ENCODE results near the gene ZNF879. TPM values are rescaled to one million over a fixed set of nuclear protein-coding genes. Genes with fewer than 3 reads are reported as not detected.

ZNF879 gene
- total and polyA plus RNA-seq, 9 donors: 3.1 to 6.0 (median 3.9) TPM

GRCh38 chr5:179060116-179061008 lies 36.8 kb downstream of the ZNF879 start, which contains the start of gene ZNF354C:
Gene ZNF354C, plus strand, starts transcription at chr5:179060373. Its CDS starts 1,696 bp downstream, at chr5:179062069.
- H3K27me3 ChIP-seq (ENCODE audit: control insufficient read depth, insufficient read depth, low read length): no peaks in the 10 kb centered on the region
- peaks cover 25% of the 10 kb centered on the region for H3K36me3 ChIP-seq (ENCODE audit: control insufficient read depth, insufficient read depth, low read length)
- 2% methylated on average over 81 of the region's 81 CpGs for WGBS (ENCODE audit: insufficient coverage)
- H3K9me3 ChIP-seq (replicated peaks; ENCODE audit: control insufficient read depth, low read depth, low read length): peaks cover 12% of the 10 kb centered on the region
- DNase-seq: peak; percentile 97
- H3K4me3 ChIP-seq (ENCODE audit: low read length): peak within 1 kb of the TSS; percentile 73
- peaks cover 11% of the 10 kb centered on the region for H3K4me1 ChIP-seq (ENCODE audit: control insufficient read depth, insufficient read depth, low read length)
- H3K27ac ChIP-seq (ENCODE audit: low read length): peak within 1 kb of the TSS; percentile 73

GRCh38 chr5:179061025-179061424 lies 37.4 kb downstream of the ZNF879 start:
- DNase-seq: peak; percentile 16
- WGBS (ENCODE audit: insufficient coverage): 80% methylated on average over 16 of the region's 19 CpGs
- H3K4me1 ChIP-seq (ENCODE audit: control insufficient read depth, insufficient read depth, low read length): peaks cover 11% of the 10 kb centered on the region
- H3K27ac ChIP-seq (ENCODE audit: low read length): peak overlapping the region; percentile 73
- peaks cover 30% of the 10 kb centered on the region for H3K36me3 ChIP-seq (ENCODE audit: control insufficient read depth, insufficient read depth, low read length)
- peak overlapping the region; percentile 73 for H3K4me3 ChIP-seq (ENCODE audit: low read length)
- H3K9me3 ChIP-seq (replicated peaks; ENCODE audit: control insufficient read depth, low read depth, low read length): peaks cover 19% of the 10 kb centered on the region
- H3K27me3 ChIP-seq (ENCODE audit: control insufficient read depth, insufficient read depth, low read length): no peaks in the 10 kb centered on the region

GRCh38 chr5:179065703-179066102 lies 42.1 kb downstream of the ZNF879 start:
- no CpG with 5 or more reads among the region's 6 CpGs for WGBS (ENCODE audit: insufficient coverage)
- no peak for DNase-seq
- H3K27ac ChIP-seq (ENCODE audit: low read length): no peak overlapping the region
- H3K4me3 ChIP-seq (ENCODE audit: low read length): no peak overlapping the region
- H3K36me3 ChIP-seq (ENCODE audit: control insufficient read depth, insufficient read depth, low read length): peaks cover 54% of the 10 kb centered on the region
- H3K4me1 ChIP-seq (ENCODE audit: control insufficient read depth, insufficient read depth, low read length): peaks cover 10% of the 10 kb centered on the region
- H3K27me3 ChIP-seq (ENCODE audit: control insufficient read depth, insufficient read depth, low read length): no peaks in the 10 kb centered on the region
- peaks cover 53% of the 10 kb centered on the region for H3K9me3 ChIP-seq (replicated peaks; ENCODE audit: control insufficient read depth, low read depth, low read length)

GRCh38 chr5:179079165-179079987 lies 55.8 kb downstream of the ZNF879 start:
- no peaks in the 10 kb centered on the region for H3K4me1 ChIP-seq (ENCODE audit: control insufficient read depth, insufficient read depth, low read length)
- WGBS (ENCODE audit: insufficient coverage): 87% methylated on average over 3 of the region's 11 CpGs
- H3K27me3 ChIP-seq (ENCODE audit: control insufficient read depth, insufficient read depth, low read length): no peaks in the 10 kb centered on the region
- no peak overlapping the region for H3K4me3 ChIP-seq (ENCODE audit: low read length)
- H3K36me3 ChIP-seq (ENCODE audit: control insufficient read depth, insufficient read depth, low read length): peaks cover 50% of the 10 kb centered on the region
- peaks cover 90% of the 10 kb centered on the region for H3K9me3 ChIP-seq (replicated peaks; ENCODE audit: control insufficient read depth, low read depth, low read length)
- no peak for DNase-seq
- H3K27ac ChIP-seq (ENCODE audit: low read length): no peak overlapping the region

GRCh38 chr5:179080724-179081123 lies 57.1 kb downstream of the ZNF879 start:
- Histone ChIP-seq H3K27me3 (ENCODE audit: control insufficient read depth, insufficient read depth, low read length) (no peaks in the 10 kb centered on the region), H3K36me3 (ENCODE audit: control insufficient read depth, insufficient read depth, low read length) (peaks cover 48% of the 10 kb centered on the region), H3K4me1 (ENCODE audit: control insufficient read depth, insufficient read depth, low read length) (no peaks in the 10 kb centered on the region), H3K9me3 (replicated peaks; ENCODE audit: control insufficient read depth, low read depth, low read length) (peaks cover 92% of the 10 kb centered on the region), H3K4me3 (ENCODE audit: low read length) (no peak overlapping the region), H3K27ac (ENCODE audit: low read length) (no peak overlapping the region)
- no peak for DNase-seq
- WGBS (ENCODE audit: insufficient coverage): no CpG with 5 or more reads among the region's 4 CpGs

Other genes with a start within 250 kb of the ZNF879 start
- 13.3 TPM for gene ZNF354B, start 163.9 kb upstream of the ZNF879 start, total RNA-seq
- 10 to 100 TPM; 10.8 to 16.2 (median 13.1) TPM for gene ZNF354B, start 163.9 kb upstream of the ZNF879 start, polyA plus RNA-seq (ENCODE audit: insufficient read depth in 1 of 8, insufficient read length in 8 of 8, low replicate concordance in 1 of 8)
- gene ZFP2, start 127.9 kb upstream of the ZNF879 start, total RNA-seq: 2.9 TPM
- gene ZFP2, start 127.9 kb upstream of the ZNF879 start, polyA plus RNA-seq (ENCODE audit: insufficient read depth in 1 of 8, insufficient read length in 8 of 8, low replicate concordance in 1 of 8): 1 to 10 TPM; 1.6 to 2.5 (median 2.2) TPM
- 4.9 TPM for gene ZNF454, start 82.6 kb upstream of the ZNF879 start, total RNA-seq
- 1 to 10 TPM; 2.5 to 4.6 (median 3.1) TPM for gene ZNF454, start 82.6 kb upstream of the ZNF879 start, polyA plus RNA-seq (ENCODE audit: insufficient read depth in 1 of 8, insufficient read length in 8 of 8, low replicate concordance in 1 of 8)
- gene GRM6, start 28.5 kb upstream of the ZNF879 start, total RNA-seq: not detected
- 1 to 10 TPM in 1 of 8 donors, under 1 TPM in 7; 0.23 to 1.1 (median 0.59) TPM for gene GRM6, start 28.5 kb upstream of the ZNF879 start, polyA plus RNA-seq (ENCODE audit: insufficient read depth in 1 of 8, insufficient read length in 8 of 8, low replicate concordance in 1 of 8)
- 11.0 TPM for gene ZNF354C, start 36.6 kb downstream of the ZNF879 start, total RNA-seq
- 10 to 100 TPM in 2 of 8 donors, 1 to 10 TPM in 6; 4.9 to 10.7 (median 8.5) TPM for gene ZNF354C, start 36.6 kb downstream of the ZNF879 start, polyA plus RNA-seq (ENCODE audit: insufficient read depth in 1 of 8, insufficient read length in 8 of 8, low replicate concordance in 1 of 8)

Data from muscle of leg (tissue), 11 donors.